Nucleus accumbens (tissue), 56 donors: Measurements from ENCODE around the gene PDE8B.
A peak's percentile ranks its signal among the peaks of the same experiment; 100 is the strongest.

ENCODE experiments used
- DNase-seq, 56 donors: peaks; one replicate each; lab custom pipeline; 2025; lab: John Stamatoyannopoulos, UW

PDE8B gene

GRCh38 chr5:77186652-77187370 is 23.7 kb upstream of the PDE8B start:
- no peak for DNase-seq

- no peak for DNase-seq
These were observed 21.1 kb upstream of the PDE8B start for GRCh38 chr5:77189421-77189820.

- no peak for DNase-seq
These were observed 17.9 kb upstream of the PDE8B start for GRCh38 chr5:77192441-77193050.

- no peak for DNase-seq
These were observed 15.7 kb upstream of the PDE8B start for GRCh38 chr5:77194762-77195161.

GRCh38 chr5:77197840-77198554 is 12.5 kb upstream of the PDE8B start:
- no peak for DNase-seq

- no peak for DNase-seq
These were observed 9.8 kb upstream of the PDE8B start for GRCh38 chr5:77200663-77201062.

GRCh38 chr5:77202145-77202544 is 8.3 kb upstream of the PDE8B start:
- no peak for DNase-seq

- no peak for DNase-seq
These were observed 5.5 kb upstream of the PDE8B start for GRCh38 chr5:77204967-77205366.

- DNase-seq: peak in 1 of 56 donors; percentile 10
These were observed 1.8 kb upstream of the PDE8B start for GRCh38 chr5:77208507-77209163.

GRCh38 chr5:77209495-77210090 is 887 bp upstream of the PDE8B start:
- peak in 1 of 56 donors; percentile 38 for DNase-seq

- peak in 4 of 56 donors; percentile 15 to 41 (median 26) for DNase-seq
These were observed 647 bp downstream of the PDE8B start for GRCh38 chr5:77210964-77211690.

- DNase-seq: peak in 5 of 56 donors; percentile 7 to 39 (median 23)
These were observed 1.2 kb downstream of the PDE8B start for GRCh38 chr5:77211691-77212047.

- no peak for DNase-seq
These were observed 3.1 kb downstream of the PDE8B start for GRCh38 chr5:77213601-77214000.

- no peak for DNase-seq
These were observed 3.7 kb downstream of the PDE8B start for GRCh38 chr5:77214151-77214550.

- no peak for DNase-seq
These were observed 7.8 kb downstream of the PDE8B start for GRCh38 chr5:77218263-77218662.

- DNase-seq: no peak
These were observed 10.6 kb downstream of the PDE8B start for GRCh38 chr5:77221115-77221514.

GRCh38 chr5:77222722-77223121 is 12.2 kb downstream of the PDE8B start:
- DNase-seq: no peak

GRCh38 chr5:77223653-77224052 is 13.2 kb downstream of the PDE8B start:
- no peak for DNase-seq

GRCh38 chr5:77224672-77225355 is 14.3 kb downstream of the PDE8B start:
- DNase-seq: no peak

GRCh38 chr5:77225531-77225930 is 15.1 kb downstream of the PDE8B start:
- DNase-seq: no peak
